ENCODE measurements around the gene AGTPBP1. TPM values are rescaled to one million over a fixed set of nuclear protein-coding genes. Genes with fewer than 3 reads are reported as not detected.
"Not testable (repeated sequence)": the region's sequence is repeated elsewhere in the genome, so short reads cannot be mapped to it uniquely, and the experiment has no call there.

The AGTPBP1 gene, protein sequence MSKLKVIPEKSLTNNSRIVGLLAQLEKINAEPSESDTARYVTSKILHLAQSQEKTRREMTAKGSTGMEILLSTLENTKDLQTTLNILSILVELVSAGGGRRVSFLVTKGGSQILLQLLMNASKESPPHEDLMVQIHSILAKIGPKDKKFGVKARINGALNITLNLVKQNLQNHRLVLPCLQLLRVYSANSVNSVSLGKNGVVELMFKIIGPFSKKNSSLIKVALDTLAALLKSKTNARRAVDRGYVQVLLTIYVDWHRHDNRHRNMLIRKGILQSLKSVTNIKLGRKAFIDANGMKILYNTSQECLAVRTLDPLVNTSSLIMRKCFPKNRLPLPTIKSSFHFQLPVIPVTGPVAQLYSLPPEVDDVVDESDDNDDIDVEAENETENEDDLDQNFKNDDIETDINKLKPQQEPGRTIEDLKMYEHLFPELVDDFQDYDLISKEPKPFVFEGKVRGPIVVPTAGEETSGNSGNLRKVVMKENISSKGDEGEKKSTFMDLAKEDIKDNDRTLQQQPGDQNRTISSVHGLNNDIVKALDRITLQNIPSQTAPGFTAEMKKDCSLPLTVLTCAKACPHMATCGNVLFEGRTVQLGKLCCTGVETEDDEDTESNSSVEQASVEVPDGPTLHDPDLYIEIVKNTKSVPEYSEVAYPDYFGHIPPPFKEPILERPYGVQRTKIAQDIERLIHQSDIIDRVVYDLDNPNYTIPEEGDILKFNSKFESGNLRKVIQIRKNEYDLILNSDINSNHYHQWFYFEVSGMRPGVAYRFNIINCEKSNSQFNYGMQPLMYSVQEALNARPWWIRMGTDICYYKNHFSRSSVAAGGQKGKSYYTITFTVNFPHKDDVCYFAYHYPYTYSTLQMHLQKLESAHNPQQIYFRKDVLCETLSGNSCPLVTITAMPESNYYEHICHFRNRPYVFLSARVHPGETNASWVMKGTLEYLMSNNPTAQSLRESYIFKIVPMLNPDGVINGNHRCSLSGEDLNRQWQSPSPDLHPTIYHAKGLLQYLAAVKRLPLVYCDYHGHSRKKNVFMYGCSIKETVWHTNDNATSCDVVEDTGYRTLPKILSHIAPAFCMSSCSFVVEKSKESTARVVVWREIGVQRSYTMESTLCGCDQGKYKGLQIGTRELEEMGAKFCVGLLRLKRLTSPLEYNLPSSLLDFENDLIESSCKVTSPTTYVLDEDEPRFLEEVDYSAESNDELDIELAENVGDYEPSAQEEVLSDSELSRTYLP
- 17.5 TPM for polyA plus RNA-seq

DNA sequence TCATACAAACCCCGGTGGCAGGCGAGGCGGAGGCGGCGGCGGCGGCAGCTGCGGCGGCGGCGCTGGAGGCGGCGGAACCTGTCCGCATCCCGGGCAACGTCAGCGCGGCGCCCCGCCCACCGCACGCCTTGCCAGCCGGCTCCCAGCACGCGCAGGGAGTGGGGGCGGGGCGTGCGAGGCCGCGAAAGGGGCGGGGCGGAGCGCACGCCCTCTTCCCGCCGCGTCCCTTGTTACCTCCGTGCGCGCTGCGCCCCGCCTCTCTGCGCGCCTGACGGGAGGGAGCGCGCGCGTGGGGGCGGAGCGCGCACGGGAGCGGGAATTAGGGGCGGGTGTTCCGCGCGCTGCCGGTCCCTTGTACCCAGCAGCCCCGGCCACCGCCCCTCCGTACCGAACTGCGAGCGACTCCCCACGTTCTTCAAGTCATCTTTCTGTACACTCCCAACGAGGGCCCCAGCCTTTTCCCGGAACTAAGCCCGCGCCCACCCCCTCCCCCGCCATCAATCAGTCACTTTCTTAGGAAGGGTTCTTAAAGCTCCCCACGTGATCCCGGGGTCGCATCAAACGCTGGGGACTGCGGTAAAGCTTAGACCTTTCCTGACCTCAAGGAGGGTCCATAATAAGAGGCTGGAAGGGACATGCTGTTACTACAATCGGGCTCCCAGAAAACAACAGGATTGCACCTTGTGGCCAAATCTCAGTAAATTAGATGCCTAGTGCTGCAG, at the start of gene AGTPBP1:
TSS of gene AGTPBP1 (minus strand) at position 80 of the 722 bp plus-strand sequence. CDS start 29,421 bp downstream, outside the sequence.
- no peaks in the 10 kb centered on the region for H3K36me3 Mint-ChIP-seq
- H3K4me1 Mint-ChIP-seq = peaks cover 9 to 16% (median 15%) of the 10 kb centered on the region in 3 donors
- peaks cover 1% of the 10 kb centered on the region for H3K27me3 Mint-ChIP-seq
- peak within 1 kb of the TSS; percentile 89 to 95 (median 90) for H3K27ac Mint-ChIP-seq
- peak within 1 kb of the TSS; percentile 92 to 98 (median 95) for H3K4me3 Mint-ChIP-seq
- no peaks in the 10 kb centered on the region for H3K9me3 Mint-ChIP-seq

DNA sequence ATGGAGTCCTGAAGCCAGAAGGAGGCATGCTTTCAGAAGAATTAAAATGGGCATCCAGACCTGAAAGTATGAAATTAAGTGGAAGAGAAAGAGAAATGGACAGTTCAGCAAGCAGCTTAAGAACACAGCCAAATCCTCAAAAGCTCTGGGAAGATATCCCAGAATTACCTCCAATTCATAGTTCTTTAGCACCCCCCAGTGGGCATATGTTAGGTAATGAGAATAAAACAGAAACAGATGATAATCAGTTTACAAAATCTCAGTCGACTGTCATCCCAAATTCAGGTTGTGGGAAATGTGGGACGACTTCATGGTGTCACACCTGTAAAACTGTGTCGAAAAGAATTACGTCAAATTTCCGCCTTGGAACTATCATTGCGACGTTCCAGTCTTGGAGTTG, 44.4 kb upstream of the AGTPBP1 start:
- H3K9me3 Mint-ChIP-seq, H3K36me3 Mint-ChIP-seq, H3K4me3 Mint-ChIP-seq, H3K27ac Mint-ChIP-seq, H3K4me1 Mint-ChIP-seq, H3K27me3 Mint-ChIP-seq: not testable (repeated sequence)

DNA sequence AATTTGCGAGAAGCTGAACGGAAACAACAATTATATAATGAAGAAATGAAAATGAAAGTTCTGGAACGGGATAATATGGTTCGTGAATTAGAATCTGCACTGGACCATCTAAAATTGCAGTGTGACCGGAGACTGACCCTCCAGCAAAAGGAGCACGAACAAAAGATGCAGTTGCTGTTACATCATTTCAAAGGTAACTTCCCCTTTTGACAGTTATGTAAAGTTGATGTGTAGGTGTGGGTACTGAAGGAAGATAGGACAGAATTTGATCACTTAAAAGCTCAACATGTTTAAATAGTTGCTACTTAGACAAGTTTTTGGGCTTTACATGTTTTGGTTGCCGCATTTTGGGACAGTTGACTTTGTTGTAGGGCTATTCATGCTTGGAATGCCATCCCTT, 32.1 kb upstream of the AGTPBP1 start:
- H3K9me3 Mint-ChIP-seq, H3K27ac Mint-ChIP-seq, H3K4me1 Mint-ChIP-seq, H3K4me3 Mint-ChIP-seq, H3K36me3 Mint-ChIP-seq, H3K27me3 Mint-ChIP-seq: not testable (repeated sequence)

DNA sequence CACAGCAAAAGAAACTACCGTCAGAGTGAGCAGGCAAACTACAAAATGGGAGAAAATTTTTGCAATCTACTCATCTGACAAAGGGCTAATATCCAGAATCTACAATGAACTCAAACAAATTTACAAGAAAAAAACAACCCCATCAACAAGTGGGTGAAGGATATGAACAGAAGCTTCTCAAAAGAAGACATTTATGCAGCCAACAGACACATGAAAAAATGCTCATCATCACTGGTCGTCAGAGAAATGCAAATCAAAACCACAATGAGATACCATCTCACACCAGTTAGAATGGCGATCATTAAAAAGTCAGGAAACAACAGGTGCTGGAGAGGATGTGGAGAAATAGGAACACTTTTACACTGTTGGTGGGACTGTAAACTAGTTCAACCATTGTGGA, 20.0 kb upstream of the AGTPBP1 start:
- not testable (repeated sequence) for H3K27ac Mint-ChIP-seq, H3K4me3 Mint-ChIP-seq, H3K4me1 Mint-ChIP-seq, H3K9me3 Mint-ChIP-seq, H3K36me3 Mint-ChIP-seq, H3K27me3 Mint-ChIP-seq

DNA sequence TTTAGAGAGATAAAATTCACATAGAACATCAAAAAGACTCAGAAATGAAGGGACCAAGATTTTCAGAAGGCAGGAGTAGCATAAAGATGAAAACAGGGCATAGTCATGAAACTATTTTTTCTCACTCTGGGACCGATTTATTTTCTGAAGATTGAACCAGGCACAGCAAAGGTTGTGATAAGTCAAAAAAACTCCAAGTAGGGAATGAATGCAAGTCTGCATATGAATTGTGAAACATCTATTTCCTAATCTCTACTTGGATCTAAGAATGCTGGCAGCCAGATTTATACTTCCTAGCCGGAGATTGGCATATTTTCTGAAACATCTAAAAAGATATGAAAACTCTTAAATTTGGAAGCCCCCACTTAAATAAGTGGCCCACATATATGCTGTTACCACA, 16.0 kb upstream of the AGTPBP1 start:
- not testable (repeated sequence) for H3K27ac Mint-ChIP-seq, H3K27me3 Mint-ChIP-seq, H3K36me3 Mint-ChIP-seq, H3K4me1 Mint-ChIP-seq, H3K9me3 Mint-ChIP-seq, H3K4me3 Mint-ChIP-seq

DNA sequence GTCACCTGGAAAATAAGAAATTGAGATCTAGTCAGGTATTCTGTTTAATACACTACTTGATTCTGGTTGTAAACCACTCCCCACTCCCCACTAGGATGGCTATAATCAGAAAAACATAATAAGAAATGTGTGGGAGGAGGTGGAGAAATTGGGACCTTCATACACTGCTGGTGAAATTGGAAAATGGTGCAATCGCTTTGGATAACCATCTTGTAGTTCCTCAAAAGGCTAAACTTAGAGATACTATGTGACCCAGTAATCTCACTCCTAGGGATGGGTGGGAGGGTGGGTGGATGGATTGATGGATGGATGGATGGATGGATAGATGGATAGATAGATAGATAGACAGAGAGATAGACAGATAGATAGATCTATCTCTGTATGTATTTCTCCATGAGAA, 14.5 kb upstream of the AGTPBP1 start:
- H3K27ac Mint-ChIP-seq, H3K36me3 Mint-ChIP-seq, H3K4me1 Mint-ChIP-seq, H3K27me3 Mint-ChIP-seq, H3K4me3 Mint-ChIP-seq, H3K9me3 Mint-ChIP-seq: not testable (repeated sequence)

DNA sequence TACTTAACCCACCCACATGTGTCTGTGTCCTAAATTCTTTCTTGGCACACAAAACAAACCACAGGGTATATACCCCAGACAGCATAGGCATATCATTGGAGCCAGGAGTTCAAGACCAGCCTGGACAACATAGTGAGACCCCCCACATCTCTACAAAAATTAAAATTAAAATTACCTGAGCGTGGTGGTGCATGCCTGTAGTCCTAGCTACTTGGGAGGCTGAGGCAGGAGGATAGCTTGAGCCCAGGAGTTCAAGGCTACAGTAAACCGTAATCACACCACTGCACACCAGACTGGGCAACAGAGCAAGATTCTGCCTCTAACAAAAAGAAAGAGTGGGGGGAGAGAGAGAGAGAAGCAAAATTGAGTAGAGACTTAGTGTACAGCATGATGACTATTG, 4.6 kb upstream of the AGTPBP1 start:
- Mint-ChIP-seq H3K36me3 (no peaks in the 10 kb centered on the region), H3K27ac (no peak overlapping the region), H3K4me1 (peaks cover 5 to 7% (median 6%) of the 10 kb centered on the region in 3 donors), H3K9me3 (no peaks in the 10 kb centered on the region), H3K27me3 (peaks cover 5% of the 10 kb centered on the region), H3K4me3 (no peak overlapping the region)

DNA sequence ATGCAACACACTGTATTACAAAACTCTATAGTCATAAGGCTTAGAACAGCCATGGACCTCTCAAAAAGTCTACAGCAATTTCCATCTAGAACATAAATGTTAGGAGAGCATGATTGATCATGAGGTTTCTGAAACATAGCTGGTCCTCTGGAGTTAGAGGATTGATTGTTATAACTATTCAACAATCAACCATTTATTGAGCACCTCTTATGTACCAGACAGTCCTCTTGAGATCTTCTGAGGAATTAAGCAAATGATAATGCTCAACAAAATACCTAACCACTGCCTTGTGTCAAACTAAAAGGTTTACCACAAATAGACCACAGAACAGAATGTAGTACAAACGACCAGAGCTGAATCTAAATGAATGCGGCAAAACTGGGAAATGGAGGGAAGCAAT, 3.4 kb upstream of the AGTPBP1 start:
- peak overlapping the region in 1 of 4 donors; percentile 85 for H3K4me3 Mint-ChIP-seq
- H3K4me1 Mint-ChIP-seq = peaks cover 9 to 14% (median 14%) of the 10 kb centered on the region in 3 donors
- H3K9me3 Mint-ChIP-seq = no peaks in the 10 kb centered on the region

DNA sequence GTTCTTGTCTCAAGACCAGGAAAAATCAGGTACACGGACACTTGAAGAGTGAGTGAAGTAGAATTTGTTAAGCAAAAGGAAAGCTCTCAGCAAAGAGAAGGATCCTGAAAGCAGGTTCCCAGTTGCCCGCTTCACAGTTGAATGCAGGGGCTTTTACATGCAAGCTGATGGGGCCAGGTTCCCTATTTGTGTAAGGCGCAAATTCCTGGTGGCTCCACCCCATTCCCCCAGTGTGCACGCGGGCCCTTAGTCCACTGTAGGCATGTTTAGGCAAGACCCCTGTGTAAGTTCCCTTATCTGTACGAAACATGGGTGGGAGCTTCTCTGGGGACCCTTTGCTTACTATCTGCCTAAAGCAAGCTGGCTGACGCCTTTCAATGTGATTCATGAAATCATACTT, 2.7 kb upstream of the AGTPBP1 start:
- Mint-ChIP-seq H3K4me1 (peaks cover 9 to 16% (median 15%) of the 10 kb centered on the region in 3 donors), H3K4me3 (peak overlapping the region in 1 of 4 donors; percentile 85), H3K27me3 (peaks cover 3% of the 10 kb centered on the region), H3K9me3 (no peaks in the 10 kb centered on the region), H3K36me3 (no peaks in the 10 kb centered on the region), H3K27ac (no peak overlapping the region)

More for the DNA sequence above, 3.4 kb upstream of the AGTPBP1 start:
- peaks cover 3% of the 10 kb centered on the region for H3K27me3 Mint-ChIP-seq
- H3K36me3 Mint-ChIP-seq = no peaks in the 10 kb centered on the region
- H3K27ac Mint-ChIP-seq = no peak overlapping the region

DNA sequence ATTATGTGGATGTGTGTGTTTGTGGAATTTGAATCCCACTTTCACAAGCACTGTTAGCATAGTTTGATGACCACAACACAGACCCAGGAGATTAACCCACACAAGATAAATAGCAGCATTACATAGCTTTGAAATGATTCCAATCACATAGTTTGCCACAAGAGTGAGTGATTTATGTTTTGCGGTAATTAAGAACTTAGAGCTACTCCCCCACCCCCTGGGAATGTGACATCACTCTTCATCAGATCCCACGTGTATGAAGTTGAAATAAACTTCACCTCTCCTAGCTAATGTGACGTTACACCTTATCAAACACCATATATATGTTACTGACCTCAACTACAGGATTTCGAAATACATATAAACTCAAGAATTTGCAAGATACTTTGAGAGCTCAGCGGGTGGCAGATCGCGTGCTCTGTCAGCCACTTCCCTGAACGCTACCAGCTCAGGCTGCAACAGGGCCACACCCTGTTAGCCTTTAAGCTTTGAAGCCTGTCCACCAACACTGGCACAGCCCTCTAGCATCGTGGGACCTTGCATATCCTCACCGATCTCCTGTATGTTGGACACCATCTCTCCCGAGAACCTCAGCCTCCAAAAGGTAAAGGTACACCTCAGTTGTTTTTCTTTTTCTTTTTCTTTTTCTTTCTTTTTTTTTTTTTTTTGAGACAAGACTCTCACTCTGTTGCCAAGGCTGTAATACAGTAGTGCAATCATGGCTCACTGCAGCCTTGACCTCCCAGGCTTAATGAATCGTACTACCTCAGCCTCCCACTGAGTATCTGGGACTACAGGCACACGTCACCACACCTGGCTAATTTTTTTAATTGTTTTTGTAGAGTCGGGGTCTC, 1.7 kb upstream of the AGTPBP1 start:
- Mint-ChIP-seq H3K36me3 (no peaks in the 10 kb centered on the region), H3K27me3 (peaks cover 1% of the 10 kb centered on the region), H3K4me1 (peaks cover 9 to 16% (median 15%) of the 10 kb centered on the region in 3 donors), H3K4me3 (peak overlapping the region; percentile 21 to 85 (median 58)), H3K9me3 (no peaks in the 10 kb centered on the region), H3K27ac (peak overlapping the region in 1 of 3 donors; percentile 57)

DNA sequence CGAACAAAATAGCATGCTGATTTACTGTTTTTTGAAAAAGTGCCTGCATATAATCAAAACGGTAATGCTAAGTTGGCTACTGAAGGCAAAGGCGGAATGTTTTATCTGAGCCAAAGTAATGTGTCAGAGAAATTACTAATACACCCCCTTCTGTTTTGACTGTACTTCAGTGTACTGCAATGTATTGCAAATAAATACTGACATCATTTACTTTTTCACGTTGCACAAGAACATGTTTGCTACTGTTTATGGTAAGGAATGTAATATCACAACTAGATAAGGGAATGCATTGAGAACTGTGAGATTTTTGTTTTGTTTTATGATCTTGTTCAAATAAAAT, 813 bp upstream of the AGTPBP1 start:
- Mint-ChIP-seq H3K27me3 (peaks cover 1% of the 10 kb centered on the region), H3K4me3 (peak overlapping the region; percentile 92 to 98 (median 95)), H3K4me1 (peaks cover 9 to 16% (median 15%) of the 10 kb centered on the region in 3 donors), H3K36me3 (no peaks in the 10 kb centered on the region), H3K27ac (peak overlapping the region; percentile 85 to 90 (median 89)), H3K9me3 (no peaks in the 10 kb centered on the region)

DNA sequence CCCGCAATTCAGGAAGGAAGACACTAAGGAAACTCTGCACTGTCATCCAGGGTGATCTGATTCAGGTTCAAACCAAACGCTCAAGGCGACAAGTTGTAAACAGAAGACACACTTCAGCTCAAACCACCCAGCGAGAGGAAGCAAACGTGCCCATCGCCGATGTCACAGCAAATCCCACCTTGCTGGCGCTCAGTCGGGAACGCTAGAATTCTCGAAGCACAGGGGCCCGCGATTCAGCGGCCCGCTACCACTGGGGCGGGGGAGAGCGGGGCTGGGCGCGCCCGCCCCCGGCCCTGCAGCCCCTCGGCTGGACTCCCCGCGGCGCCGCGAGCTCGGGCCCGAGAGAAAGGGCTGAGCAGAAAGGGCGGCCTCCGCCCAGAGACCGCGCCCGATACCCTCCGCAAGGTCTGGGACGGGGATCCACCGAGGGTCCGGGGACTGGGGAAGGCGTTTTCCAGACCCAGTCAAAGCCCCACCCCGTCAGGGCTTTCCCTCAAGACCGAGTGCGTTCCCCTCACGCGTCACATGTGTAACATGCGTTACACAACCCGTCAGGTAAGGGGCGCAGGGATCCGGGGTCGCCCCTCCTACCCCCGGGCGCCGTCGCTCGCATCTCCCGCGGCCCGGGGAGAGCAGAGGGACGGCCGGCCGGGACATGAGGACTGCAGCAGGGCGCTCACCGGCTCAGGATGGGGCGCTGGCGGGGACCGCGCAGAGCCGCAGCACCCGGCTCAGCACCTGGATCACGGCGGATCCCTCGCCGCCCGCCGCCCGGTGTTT, 469 bp downstream of the AGTPBP1 start:
- Mint-ChIP-seq H3K27ac (peak overlapping the region; percentile 71 to 95 (median 78)), H3K4me3 (peak overlapping the region; percentile 92 to 98 (median 94)), H3K27me3 (peaks cover 1% of the 10 kb centered on the region), H3K36me3 (no peaks in the 10 kb centered on the region), H3K9me3 (no peaks in the 10 kb centered on the region), H3K4me1 (peaks cover 9 to 17% (median 16%) of the 10 kb centered on the region in 3 donors)

DNA sequence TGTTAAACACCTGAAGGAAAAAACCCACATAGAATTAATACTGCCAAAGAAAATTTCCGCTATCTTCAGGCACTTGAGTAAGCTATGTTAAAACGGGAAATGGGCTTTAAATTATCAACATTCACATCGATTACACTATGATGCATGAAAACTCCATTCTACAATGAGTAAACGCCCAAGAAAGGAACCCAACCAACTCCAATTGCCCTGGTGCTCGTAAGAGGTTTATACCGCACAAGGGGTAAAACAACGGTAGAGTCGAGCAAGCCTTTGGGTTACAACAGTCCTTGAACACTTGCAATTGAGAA, 1.0 kb downstream of the AGTPBP1 start:
- H3K36me3 Mint-ChIP-seq = no peaks in the 10 kb centered on the region
- peaks cover 9 to 17% (median 16%) of the 10 kb centered on the region in 3 donors for H3K4me1 Mint-ChIP-seq
- H3K9me3 Mint-ChIP-seq = no peaks in the 10 kb centered on the region
- H3K4me3 Mint-ChIP-seq = peak overlapping the region; percentile 92 to 98 (median 94)
- peak overlapping the region; percentile 71 to 95 (median 78) for H3K27ac Mint-ChIP-seq
- H3K27me3 Mint-ChIP-seq = no peaks in the 10 kb centered on the region
